Vagina (tissue), 2 donors: ENCODE measurements around the gene TTR.

Experiments used
- POLR2A ChIP-seq, 2 donors: fragments of 450-650 bp; IDR thresholded peaks; one replicate each; pipeline ENCODE4 v1.6.1; 2017; ENCODE audit warnings: antibody characterized with exemption in 2 of 2, mild to moderate bottlenecking in 2 of 2, moderate library complexity in 2 of 2
- POLR2AphosphoS5 ChIP-seq, 2 donors: sonication (generic); formaldehyde crosslinking; IDR thresholded peaks; one replicate each; pipeline ENCODE4 v1.9.0; 2017; ENCODE audit warnings: antibody characterized with exemption in 2 of 2, mild to moderate bottlenecking in 2 of 2, low read depth in 1 of 2; ENCODE audit not compliant: insufficient read depth in 1 of 2
- TF ChIP-seq, protein P1 (sequence below), 3 experiments: fragments of 450-650 bp in 2 of 3; fragments of 200-600 bp in 1 of 3; sonication (generic) in 1 of 3; IDR thresholded peaks; one replicate each; pipeline ENCODE4 v1.5.1; 2017 to 2019; ENCODE audit warnings: antibody characterized with exemption in 3 of 3, mild to moderate bottlenecking in 2 of 3, moderate library complexity in 2 of 3

GRCh38 chr18:31565782-31566512 is 25.7 kb upstream of the TTR start:
- TF ChIP-seq POLR2A (IDR thresholded peaks at IDR 0.05) (no peak), POLR2AphosphoS5 (IDR thresholded peaks at IDR 0.05; ENCODE audit: insufficient read depth in 1 of 2, low read depth in 1 of 2) (no peak)
- TF ChIP-seq, protein P1, sequence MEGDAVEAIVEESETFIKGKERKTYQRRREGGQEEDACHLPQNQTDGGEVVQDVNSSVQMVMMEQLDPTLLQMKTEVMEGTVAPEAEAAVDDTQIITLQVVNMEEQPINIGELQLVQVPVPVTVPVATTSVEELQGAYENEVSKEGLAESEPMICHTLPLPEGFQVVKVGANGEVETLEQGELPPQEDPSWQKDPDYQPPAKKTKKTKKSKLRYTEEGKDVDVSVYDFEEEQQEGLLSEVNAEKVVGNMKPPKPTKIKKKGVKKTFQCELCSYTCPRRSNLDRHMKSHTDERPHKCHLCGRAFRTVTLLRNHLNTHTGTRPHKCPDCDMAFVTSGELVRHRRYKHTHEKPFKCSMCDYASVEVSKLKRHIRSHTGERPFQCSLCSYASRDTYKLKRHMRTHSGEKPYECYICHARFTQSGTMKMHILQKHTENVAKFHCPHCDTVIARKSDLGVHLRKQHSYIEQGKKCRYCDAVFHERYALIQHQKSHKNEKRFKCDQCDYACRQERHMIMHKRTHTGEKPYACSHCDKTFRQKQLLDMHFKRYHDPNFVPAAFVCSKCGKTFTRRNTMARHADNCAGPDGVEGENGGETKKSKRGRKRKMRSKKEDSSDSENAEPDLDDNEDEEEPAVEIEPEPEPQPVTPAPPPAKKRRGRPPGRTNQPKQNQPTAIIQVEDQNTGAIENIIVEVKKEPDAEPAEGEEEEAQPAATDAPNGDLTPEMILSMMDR (IDR thresholded peaks at IDR 0.05), result no peak
